ENCODE results near the gene WNT1. TPM values are rescaled to one million over a fixed set of nuclear protein-coding genes. Genes with fewer than 3 reads are reported as not detected.

WNT1 gene
- total RNA-seq, 2 experiments from 2014 or later = 0.81 to 1.1 TPM

DNA sequence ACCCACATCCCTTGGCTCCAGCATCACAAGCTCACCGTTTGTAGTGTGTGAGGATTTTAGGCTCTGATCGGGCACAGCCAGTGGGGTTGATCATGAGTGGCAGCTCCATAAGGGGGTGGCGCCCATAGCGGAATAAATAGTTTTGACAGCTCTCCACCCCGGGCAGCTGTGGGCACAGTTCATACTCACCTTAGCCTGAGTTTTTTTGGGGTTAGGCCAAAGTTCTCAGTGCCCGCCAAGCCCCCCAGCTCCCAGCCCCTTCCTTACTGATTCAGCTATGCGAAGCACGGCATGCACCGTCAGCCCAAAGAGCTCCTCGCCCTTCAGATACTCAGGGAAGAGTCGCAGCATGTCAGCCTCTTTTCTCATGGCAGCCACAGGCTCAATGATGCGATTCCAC, 46.4 kb downstream of the WNT1 start:
- H3K9me3 Mint-ChIP-seq (ENCODE audit: insufficient read depth) = no peaks in the 10 kb centered on the region
- ChIA-PET CTCF (no interaction called here), POLR2A (interaction anchor here (0.8 kb wide), 1 partner anchor 14 kb away, joined by 3 read pairs; no protein-coding TSS in a partner anchor)
- H3K4me3 Mint-ChIP-seq = no peak overlapping the region
- no peak for ATAC-seq
- peaks cover 5% of the 10 kb centered on the region for H3K4me1 Mint-ChIP-seq (ENCODE audit: low read depth)
- no peak overlapping the region for H3K27ac Mint-ChIP-seq
- no peaks in the 10 kb centered on the region for H3K27me3 Mint-ChIP-seq (ENCODE audit: low read depth)
- no peak for DNase-seq
- peaks cover 66% of the 10 kb centered on the region for H3K36me3 Mint-ChIP-seq (ENCODE audit: low read depth)

GRCh38 chr12:49025463-49025862, 47.3 kb downstream of the WNT1 start:
- no peak for ATAC-seq
- CTCF ChIA-PET = interaction anchor here (1.0 kb wide), 1 partner anchor 172 kb away, joined by 3 read pairs; no protein-coding TSS in a partner anchor
- no peak overlapping the region for H3K27ac Mint-ChIP-seq

DNA sequence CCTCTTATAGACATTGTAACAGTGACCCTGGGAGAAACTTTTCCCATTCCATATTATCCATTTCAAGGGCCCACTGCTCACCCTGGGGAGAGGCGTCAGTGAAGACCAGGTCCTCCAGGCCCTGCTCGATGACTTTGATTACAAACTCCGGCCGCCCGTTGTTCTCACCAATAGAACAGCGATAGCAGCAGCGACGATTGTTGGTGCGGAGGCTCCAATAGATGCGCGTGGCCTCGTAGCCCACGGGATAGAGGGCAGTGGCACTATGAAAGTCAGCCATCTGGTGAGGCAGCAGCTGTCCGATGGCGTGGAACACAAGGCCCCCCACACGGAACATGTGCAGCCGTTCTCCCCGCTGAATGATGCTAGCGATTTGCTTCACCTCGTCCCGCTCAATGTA, 48.0 kb downstream of the WNT1 start:
- peaks cover 67% of the 10 kb centered on the region for H3K36me3 Mint-ChIP-seq (ENCODE audit: low read depth)
- POLR2A ChIA-PET = no interaction called here

More at GRCh38 chr12:49025463-49025862, 47.3 kb downstream of the WNT1 start:
- H3K4me1 Mint-ChIP-seq (ENCODE audit: low read depth) = no peaks in the 10 kb centered on the region
- H3K9me3 Mint-ChIP-seq (ENCODE audit: insufficient read depth) = no peaks in the 10 kb centered on the region
- H3K4me3 Mint-ChIP-seq = no peak overlapping the region
- no peaks in the 10 kb centered on the region for H3K27me3 Mint-ChIP-seq (ENCODE audit: low read depth)
- H3K36me3 Mint-ChIP-seq (ENCODE audit: low read depth) = peaks cover 68% of the 10 kb centered on the region
- DNase-seq = no peak
- POLR2A ChIA-PET = interaction anchor here (0.6 kb wide), 1 partner anchor 210 kb away, joined by 3 read pairs; no protein-coding TSS in a partner anchor

DNA sequence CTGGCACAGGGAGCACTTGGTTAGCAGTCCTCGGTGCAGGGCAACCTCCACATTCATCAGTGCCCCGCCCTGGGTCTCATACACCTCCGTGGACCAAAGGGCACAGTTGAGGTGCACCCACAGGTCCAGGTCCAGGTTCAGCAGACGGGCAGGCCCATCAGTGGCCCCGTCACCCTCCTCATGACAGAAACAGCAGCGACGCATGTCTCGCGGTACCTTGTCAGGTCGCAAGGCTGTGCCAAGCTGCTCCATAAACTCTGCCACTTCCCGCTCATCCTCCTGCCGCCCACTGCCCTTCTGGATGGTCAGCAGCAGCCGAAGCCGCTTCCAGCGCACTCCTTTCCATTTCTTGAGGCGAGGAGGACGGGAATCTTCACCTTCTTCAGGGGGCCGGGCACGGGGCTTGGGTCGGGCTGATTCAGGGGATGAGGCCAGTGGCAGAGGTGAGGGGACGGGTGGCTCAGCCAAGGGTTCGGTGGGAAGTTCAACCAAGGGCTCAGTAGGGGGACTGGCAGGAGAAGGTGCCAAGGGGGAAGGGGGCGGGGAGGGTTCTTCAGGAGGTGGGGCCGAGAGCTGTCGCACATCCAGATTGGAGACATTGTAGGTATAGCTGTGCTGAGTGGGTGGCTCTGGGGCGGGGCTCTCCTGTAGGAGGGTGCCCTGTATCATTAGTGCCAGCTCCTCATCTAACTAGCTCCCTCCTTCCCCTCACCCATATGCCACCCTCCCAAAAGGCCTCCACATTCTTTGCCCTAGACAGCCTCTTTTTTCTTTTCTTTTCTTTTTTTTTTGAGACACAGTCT, 48.8 kb downstream of the WNT1 start:
- Mint-ChIP-seq H3K27me3 (ENCODE audit: low read depth) (no peaks in the 10 kb centered on the region), H3K27ac (peak overlapping the region; percentile 34), H3K4me1 (ENCODE audit: low read depth) (no peaks in the 10 kb centered on the region), H3K9me3 (ENCODE audit: insufficient read depth) (no peaks in the 10 kb centered on the region), H3K36me3 (ENCODE audit: low read depth) (peaks cover 68% of the 10 kb centered on the region), H3K4me3 (no peak overlapping the region)
- DNase-seq (no peak), ATAC-seq (no peak)
- ChIA-PET POLR2A (no interaction called here), CTCF (interaction anchor here (1.6 kb wide), 1 partner anchor 30 kb away, joined by 5 read pairs; no protein-coding TSS in a partner anchor)

More for the DNA sequence above, 48.0 kb downstream of the WNT1 start:
- no peaks in the 10 kb centered on the region for H3K4me1 Mint-ChIP-seq (ENCODE audit: low read depth)
- ATAC-seq (no peak), DNase-seq (no peak)
- H3K4me3 Mint-ChIP-seq = no peak overlapping the region
- CTCF ChIA-PET = interaction anchor here (1.0 kb wide), 1 partner anchor 173 kb away, joined by 3 read pairs; no protein-coding TSS in a partner anchor
- H3K9me3 Mint-ChIP-seq (ENCODE audit: insufficient read depth) = no peaks in the 10 kb centered on the region
- H3K27me3 Mint-ChIP-seq (ENCODE audit: low read depth) = no peaks in the 10 kb centered on the region
- H3K27ac Mint-ChIP-seq = no peak overlapping the region

GRCh38 chr12:49027846-49028555, 49.9 kb downstream of the WNT1 start:
- H3K27ac Mint-ChIP-seq = peak overlapping the region; percentile 57
- POLR2A ChIA-PET = no interaction called here

GRCh38 chr12:49028666-49029275, 50.6 kb downstream of the WNT1 start:
- ATAC-seq = no peak
- Mint-ChIP-seq H3K27ac (no peak overlapping the region), H3K4me3 (no peak overlapping the region), H3K36me3 (ENCODE audit: low read depth) (peaks cover 62% of the 10 kb centered on the region), H3K9me3 (ENCODE audit: insufficient read depth) (no peaks in the 10 kb centered on the region), H3K4me1 (ENCODE audit: low read depth) (no peaks in the 10 kb centered on the region), H3K27me3 (ENCODE audit: low read depth) (no peaks in the 10 kb centered on the region)
- CTCF ChIA-PET = interaction anchor here (1.0 to 2.6 kb wide), 4 partner anchors 9 to 32 kb away, joined by 3 to 8 read pairs (median 6); no protein-coding TSS in a partner anchor
- DNase-seq = no peak
- POLR2A ChIA-PET = interaction anchor here (1.2 kb wide), 1 partner anchor 9 kb away, joined by 4 read pairs; no protein-coding TSS in a partner anchor

More at GRCh38 chr12:49027846-49028555, 49.9 kb downstream of the WNT1 start:
- Mint-ChIP-seq H3K4me3 (no peak overlapping the region), H3K9me3 (ENCODE audit: insufficient read depth) (no peaks in the 10 kb centered on the region), H3K4me1 (ENCODE audit: low read depth) (no peaks in the 10 kb centered on the region), H3K36me3 (ENCODE audit: low read depth) (peaks cover 64% of the 10 kb centered on the region), H3K27me3 (ENCODE audit: low read depth) (no peaks in the 10 kb centered on the region)
- CTCF ChIA-PET = interaction anchor here (1.0 to 2.6 kb wide), 3 partner anchors 8 to 31 kb away, joined by 3 to 8 read pairs (median 5); no protein-coding TSS in a partner anchor
- no peak for DNase-seq
- ATAC-seq = no peak

DNA sequence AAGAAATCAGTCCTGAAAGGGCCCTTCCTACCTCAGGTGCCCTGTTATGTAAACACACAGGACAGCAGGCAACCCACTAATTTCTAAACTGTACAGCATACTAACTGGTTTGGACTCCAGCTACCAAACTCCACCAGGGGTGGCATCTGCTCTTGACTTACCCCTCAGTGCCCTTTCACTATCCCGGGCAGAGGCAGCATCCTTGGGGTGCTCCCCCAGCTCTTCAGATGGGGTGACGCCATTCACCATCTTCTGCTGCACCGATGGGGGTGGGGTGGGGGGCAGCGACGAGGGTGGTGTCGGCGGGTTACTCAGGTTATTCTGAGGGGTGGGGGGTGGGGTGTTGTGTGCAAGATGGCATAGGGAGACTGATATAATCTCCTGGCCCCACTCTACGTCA, 52.0 kb downstream of the WNT1 start:
- H3K4me1 Mint-ChIP-seq (ENCODE audit: low read depth) = no peaks in the 10 kb centered on the region
- no peak overlapping the region for H3K4me3 Mint-ChIP-seq
- ATAC-seq (no peak), DNase-seq (no peak)
- CTCF ChIA-PET = interaction anchor here (0.9 to 2.6 kb wide), 4 partner anchors 10 to 34 kb away, joined by 3 to 8 read pairs (median 5); no protein-coding TSS in a partner anchor
- no peak overlapping the region for H3K27ac Mint-ChIP-seq
- POLR2A ChIA-PET = interaction anchor here (1.0 to 1.2 kb wide), 2 partner anchors 10 to 17 kb away, joined by 3 to 4 read pairs; no protein-coding TSS in a partner anchor
- no peaks in the 10 kb centered on the region for H3K9me3 Mint-ChIP-seq (ENCODE audit: insufficient read depth)
- no peaks in the 10 kb centered on the region for H3K27me3 Mint-ChIP-seq (ENCODE audit: low read depth)
- H3K36me3 Mint-ChIP-seq (ENCODE audit: low read depth) = peaks cover 63% of the 10 kb centered on the region

DNA sequence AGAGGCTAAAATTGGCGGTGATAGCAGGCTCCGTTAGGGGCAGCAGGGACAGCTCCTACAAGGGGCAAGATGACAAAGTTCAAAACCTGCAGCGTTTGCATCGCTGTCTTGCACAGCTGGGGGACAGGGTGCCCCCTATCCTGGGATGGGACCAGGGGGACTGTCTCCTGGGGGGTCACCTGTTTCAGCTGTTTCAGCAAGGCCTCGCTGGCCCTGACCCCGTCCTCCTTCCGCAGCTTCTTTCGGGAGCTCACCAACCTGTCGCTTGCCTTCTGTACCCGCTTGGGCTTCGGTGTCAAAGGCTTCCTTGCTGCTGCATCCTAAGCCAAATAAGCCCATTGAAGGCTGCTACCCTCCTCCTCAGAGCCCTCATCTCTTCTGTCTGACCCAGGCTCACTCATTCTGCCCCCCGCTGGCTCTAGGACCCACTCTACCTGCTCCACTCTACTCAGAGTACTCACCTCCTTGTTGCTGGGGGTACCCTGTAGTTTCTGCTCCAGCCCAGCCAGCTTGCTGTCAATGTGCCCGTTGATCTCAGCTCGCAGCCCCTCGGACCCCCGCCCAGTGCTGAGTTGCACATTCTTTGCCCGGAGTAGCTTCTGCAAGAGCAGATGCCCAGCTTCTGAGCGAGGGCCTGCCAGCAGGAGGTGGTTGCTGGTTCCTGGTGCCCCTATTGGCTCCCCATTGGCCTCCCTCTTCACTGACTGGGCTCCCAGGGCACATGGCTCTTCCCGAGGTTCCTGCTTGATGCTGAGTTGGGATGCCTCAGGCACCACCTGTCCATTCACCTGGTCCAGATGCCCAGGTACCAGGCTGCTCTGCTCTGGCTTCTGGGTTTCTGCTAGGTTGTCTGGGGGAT, 52.8 kb downstream of the WNT1 start:
- ChIA-PET CTCF (interaction anchor here (0.9 to 2.6 kb wide), 5 partner anchors 11 to 33 kb away, joined by 3 to 12 read pairs (median 7); no protein-coding TSS in a partner anchor), POLR2A (interaction anchor here (0.7 kb wide), 1 partner anchor 14 kb away, joined by 3 read pairs; no protein-coding TSS in a partner anchor)
- DNase-seq (no peak), ATAC-seq (no peak)
- H3K36me3 Mint-ChIP-seq (ENCODE audit: low read depth) = peaks cover 65% of the 10 kb centered on the region
- H3K27me3 Mint-ChIP-seq (ENCODE audit: low read depth) = no peaks in the 10 kb centered on the region
- H3K4me3 Mint-ChIP-seq = no peak overlapping the region
- H3K27ac Mint-ChIP-seq = peak overlapping the region; percentile 25
- no peaks in the 10 kb centered on the region for H3K9me3 Mint-ChIP-seq (ENCODE audit: insufficient read depth)
- no peaks in the 10 kb centered on the region for H3K4me1 Mint-ChIP-seq (ENCODE audit: low read depth)

- peaks cover 63% of the 10 kb centered on the region for H3K36me3 Mint-ChIP-seq (ENCODE audit: low read depth)
- H3K4me1 Mint-ChIP-seq (ENCODE audit: low read depth) = no peaks in the 10 kb centered on the region
- no peak overlapping the region for H3K4me3 Mint-ChIP-seq
- ATAC-seq = no peak
- H3K9me3 Mint-ChIP-seq (ENCODE audit: insufficient read depth) = no peaks in the 10 kb centered on the region
- DNase-seq = no peak
- CTCF ChIA-PET = interaction anchor here (2.5 kb wide), 1 partner anchor 12 kb away, joined by 12 read pairs; no protein-coding TSS in a partner anchor
- POLR2A ChIA-PET = interaction anchor here (0.7 kb wide), 1 partner anchor 15 kb away, joined by 3 read pairs; no protein-coding TSS in a partner anchor
- H3K27ac Mint-ChIP-seq = no peak overlapping the region
- H3K27me3 Mint-ChIP-seq (ENCODE audit: low read depth) = no peaks in the 10 kb centered on the region
Measured at GRCh38 chr12:49031573-49032161, 53.5 kb downstream of the WNT1 start.
